ENCODE measurements around the gene ACOT13. TPM values are rescaled to one million over a fixed set of nuclear protein-coding genes. Genes with fewer than 3 reads are reported as not detected.

Gene ACOT13
- total RNA-seq, 1 experiment from 2014 or later = 33.5 TPM

DNA sequence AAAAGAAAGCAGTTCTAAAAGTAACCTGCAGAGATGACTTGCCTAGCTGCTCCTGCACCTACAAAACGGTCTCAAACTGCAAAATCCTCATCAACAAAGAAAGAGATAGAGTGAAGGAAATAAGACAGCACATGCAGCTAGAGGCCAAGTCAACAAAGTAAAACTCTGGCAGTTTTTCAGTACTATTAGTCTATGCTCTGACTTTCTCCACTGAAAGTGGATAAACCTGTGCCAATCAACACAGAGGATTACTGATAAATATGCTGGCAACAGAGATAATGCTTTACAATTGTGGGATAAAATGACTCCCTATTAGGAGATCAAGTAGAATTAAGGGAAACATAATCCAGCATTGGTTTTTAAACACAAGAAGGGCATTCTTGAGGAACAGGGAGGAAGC, 34.3 kb upstream of the ACOT13 start:
- H4K20me1 ChIP-seq (ENCODE audit: insufficient read depth) = no peaks in the 10 kb centered on the region
- ATAC-seq = no peak
- no peaks in the 10 kb centered on the region for H3K79me2 ChIP-seq (ENCODE audit: insufficient read depth, low read length)
- H3K36me3 ChIP-seq (ENCODE audit: control insufficient read depth in 1 of 2, insufficient read depth in 2 of 2, low read length in 2 of 2) = no peaks in the 10 kb centered on the region
- no TSS peak for BruUV-seq (replicated peaks)
- H3K27ac ChIP-seq (ENCODE audit: low read depth, low read length) = no peak overlapping the region
- H2AFZ ChIP-seq (ENCODE audit: low read depth, low read length, poor library complexity, severe bottlenecking) = no peak overlapping the region
- no peak overlapping the region for H3K4me3 ChIP-seq (replicated peaks in 1 of 2; ENCODE audit: low read depth in 1 of 2, low read length in 2 of 2)
- H3K4me2 ChIP-seq (ENCODE audit: low read length) = no peak overlapping the region
- no peaks in the 10 kb centered on the region for H3K27me3 ChIP-seq (ENCODE audit: insufficient read depth, low read length)
- H3K9me3 ChIP-seq (ENCODE audit: control insufficient read depth in 1 of 2, insufficient read depth in 1 of 2, low read depth in 1 of 2, low read length in 2 of 2) = no peaks in the 10 kb centered on the region
- ChIA-PET CTCF (no interaction called here), POLR2A (no interaction called here), RAD21 (ENCODE audit: low non-redundant PET in 1 of 2, low total read pairs in 2 of 2, uncharacterized antibody in 2 of 2, unreplicated experiment in 2 of 2) (no interaction called here)
- H3K4me1 ChIP-seq (ENCODE audit: control insufficient read depth in 1 of 2, insufficient read depth in 2 of 2, low read length in 2 of 2) = no peaks in the 10 kb centered on the region
- intact Hi-C loops (cut with micrococcal nuclease) = no loop called here
- no peak overlapping the region for H3K9ac ChIP-seq (ENCODE audit: low read length)
- DNase-seq (ENCODE audit: low read depth, low spot score) = no peak
- TF ChIP-seq ELF1 (IDR thresholded peaks at IDR 0.05; ENCODE audit: borderline replicate concordance, low read depth) (no peak), ZNF274 (IDR thresholded peaks at IDR 0.05; ENCODE audit: low read depth, low read length) (no peak), CBX3 (IDR thresholded peaks at IDR 0.05; ENCODE audit: low read depth) (no peak)
- TF ChIP-seq, protein P1, sequence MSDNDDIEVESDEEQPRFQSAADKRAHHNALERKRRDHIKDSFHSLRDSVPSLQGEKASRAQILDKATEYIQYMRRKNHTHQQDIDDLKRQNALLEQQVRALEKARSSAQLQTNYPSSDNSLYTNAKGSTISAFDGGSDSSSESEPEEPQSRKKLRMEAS (IDR thresholded peaks at IDR 0.05) = no peak
- H3K9me2 ChIP-seq (ENCODE audit: insufficient read depth) = no peaks in the 10 kb centered on the region

DNA sequence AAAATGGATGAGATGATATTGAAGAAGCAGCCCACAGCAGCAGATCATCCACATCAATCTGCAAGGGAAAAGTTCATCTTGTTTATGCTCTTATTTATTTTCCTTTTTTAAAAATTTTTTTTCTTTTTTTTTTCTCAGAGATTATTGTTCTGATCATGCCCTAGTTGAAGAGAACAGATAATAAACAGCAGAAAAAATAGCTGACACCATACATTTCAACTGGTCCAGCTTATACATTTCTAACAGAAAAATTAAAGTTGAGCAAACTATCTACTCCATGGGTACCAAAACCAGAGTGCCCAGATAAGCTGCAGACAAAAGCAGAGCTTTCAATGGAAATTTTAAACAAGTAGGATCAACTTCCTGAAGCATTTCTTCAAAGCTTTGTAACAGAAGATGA, 30.2 kb upstream of the ACOT13 start:
- H3K27ac ChIP-seq (ENCODE audit: low read depth, low read length) = no peak overlapping the region
- no peaks in the 10 kb centered on the region for H3K36me3 ChIP-seq (ENCODE audit: control insufficient read depth in 1 of 2, insufficient read depth in 2 of 2, low read length in 2 of 2)
- no peak for ATAC-seq
- H4K20me1 ChIP-seq (ENCODE audit: insufficient read depth) = no peaks in the 10 kb centered on the region
- H3K4me3 ChIP-seq (replicated peaks in 1 of 2; ENCODE audit: low read depth in 1 of 2, low read length in 2 of 2) = no peak overlapping the region
- intact Hi-C loops (cut with micrococcal nuclease) = no loop called here
- POLR2A ChIA-PET = no interaction called here
- no peaks in the 10 kb centered on the region for H3K9me2 ChIP-seq (ENCODE audit: insufficient read depth)
- RAD21 ChIA-PET (ENCODE audit: low non-redundant PET in 1 of 2, low total read pairs in 2 of 2, uncharacterized antibody in 2 of 2, unreplicated experiment in 2 of 2) = no interaction called here
- no peak overlapping the region for H3K4me2 ChIP-seq (ENCODE audit: low read length)
- H3K9ac ChIP-seq (ENCODE audit: low read length) = no peak overlapping the region
- CTCF ChIA-PET = no interaction called here
- H3K79me2 ChIP-seq (ENCODE audit: insufficient read depth, low read length) = no peaks in the 10 kb centered on the region
- 0 out of 4 replicates have a peak, but pooled peaks cover 0 to 3% of the 10 kb centered on the region in 2 experiments for H3K9me3 ChIP-seq (ENCODE audit: control insufficient read depth in 1 of 2, insufficient read depth in 1 of 2, low read depth in 1 of 2, low read length in 2 of 2)
- H3K27me3 ChIP-seq (ENCODE audit: insufficient read depth, low read length) = no peaks in the 10 kb centered on the region
- DNase-seq (ENCODE audit: low read depth, low spot score) = no peak
- no TSS peak for BruUV-seq (replicated peaks)
- no peak overlapping the region for H2AFZ ChIP-seq (ENCODE audit: low read depth, low read length, poor library complexity, severe bottlenecking)
- H3K4me1 ChIP-seq (ENCODE audit: control insufficient read depth in 1 of 2, insufficient read depth in 2 of 2, low read length in 2 of 2) = no peaks in the 10 kb centered on the region
- TF ChIP-seq EZH2 (IDR thresholded peaks at IDR 0.05) (no peak), FOSL1 (IDR thresholded peaks at IDR 0.05; ENCODE audit: low read depth) (no peak), YY1 (IDR thresholded peaks at IDR 0.05; ENCODE audit: extremely low read depth, insufficient replicate concordance, low read depth, low read length) (no peak), ZNF274 (IDR thresholded peaks at IDR 0.05; ENCODE audit: low read depth, low read length) (no peak), POLR2A (IDR thresholded peaks at IDR 0.05; ENCODE audit: borderline replicate concordance, extremely low read depth, insufficient read depth, insufficient read length) (no peak), RAD21 (IDR thresholded peaks at IDR 0.05; ENCODE audit: low read depth) (no peak), EGR1 (IDR thresholded peaks at IDR 0.05; ENCODE audit: low read depth) (no peak), CBX3 (IDR thresholded peaks at IDR 0.05; ENCODE audit: low read depth) (no peak), JUND (IDR thresholded peaks at IDR 0.05) (no peak), SRF (IDR thresholded peaks at IDR 0.05; ENCODE audit: low read depth) (no peak)
- TF ChIP-seq, protein P2, sequence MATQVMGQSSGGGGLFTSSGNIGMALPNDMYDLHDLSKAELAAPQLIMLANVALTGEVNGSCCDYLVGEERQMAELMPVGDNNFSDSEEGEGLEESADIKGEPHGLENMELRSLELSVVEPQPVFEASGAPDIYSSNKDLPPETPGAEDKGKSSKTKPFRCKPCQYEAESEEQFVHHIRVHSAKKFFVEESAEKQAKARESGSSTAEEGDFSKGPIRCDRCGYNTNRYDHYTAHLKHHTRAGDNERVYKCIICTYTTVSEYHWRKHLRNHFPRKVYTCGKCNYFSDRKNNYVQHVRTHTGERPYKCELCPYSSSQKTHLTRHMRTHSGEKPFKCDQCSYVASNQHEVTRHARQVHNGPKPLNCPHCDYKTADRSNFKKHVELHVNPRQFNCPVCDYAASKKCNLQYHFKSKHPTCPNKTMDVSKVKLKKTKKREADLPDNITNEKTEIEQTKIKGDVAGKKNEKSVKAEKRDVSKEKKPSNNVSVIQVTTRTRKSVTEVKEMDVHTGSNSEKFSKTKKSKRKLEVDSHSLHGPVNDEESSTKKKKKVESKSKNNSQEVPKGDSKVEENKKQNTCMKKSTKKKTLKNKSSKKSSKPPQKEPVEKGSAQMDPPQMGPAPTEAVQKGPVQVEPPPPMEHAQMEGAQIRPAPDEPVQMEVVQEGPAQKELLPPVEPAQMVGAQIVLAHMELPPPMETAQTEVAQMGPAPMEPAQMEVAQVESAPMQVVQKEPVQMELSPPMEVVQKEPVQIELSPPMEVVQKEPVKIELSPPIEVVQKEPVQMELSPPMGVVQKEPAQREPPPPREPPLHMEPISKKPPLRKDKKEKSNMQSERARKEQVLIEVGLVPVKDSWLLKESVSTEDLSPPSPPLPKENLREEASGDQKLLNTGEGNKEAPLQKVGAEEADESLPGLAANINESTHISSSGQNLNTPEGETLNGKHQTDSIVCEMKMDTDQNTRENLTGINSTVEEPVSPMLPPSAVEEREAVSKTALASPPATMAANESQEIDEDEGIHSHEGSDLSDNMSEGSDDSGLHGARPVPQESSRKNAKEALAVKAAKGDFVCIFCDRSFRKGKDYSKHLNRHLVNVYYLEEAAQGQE (IDR thresholded peaks at IDR 0.05; ENCODE audit: low read depth) = no peak
- TF ChIP-seq, protein P3, sequence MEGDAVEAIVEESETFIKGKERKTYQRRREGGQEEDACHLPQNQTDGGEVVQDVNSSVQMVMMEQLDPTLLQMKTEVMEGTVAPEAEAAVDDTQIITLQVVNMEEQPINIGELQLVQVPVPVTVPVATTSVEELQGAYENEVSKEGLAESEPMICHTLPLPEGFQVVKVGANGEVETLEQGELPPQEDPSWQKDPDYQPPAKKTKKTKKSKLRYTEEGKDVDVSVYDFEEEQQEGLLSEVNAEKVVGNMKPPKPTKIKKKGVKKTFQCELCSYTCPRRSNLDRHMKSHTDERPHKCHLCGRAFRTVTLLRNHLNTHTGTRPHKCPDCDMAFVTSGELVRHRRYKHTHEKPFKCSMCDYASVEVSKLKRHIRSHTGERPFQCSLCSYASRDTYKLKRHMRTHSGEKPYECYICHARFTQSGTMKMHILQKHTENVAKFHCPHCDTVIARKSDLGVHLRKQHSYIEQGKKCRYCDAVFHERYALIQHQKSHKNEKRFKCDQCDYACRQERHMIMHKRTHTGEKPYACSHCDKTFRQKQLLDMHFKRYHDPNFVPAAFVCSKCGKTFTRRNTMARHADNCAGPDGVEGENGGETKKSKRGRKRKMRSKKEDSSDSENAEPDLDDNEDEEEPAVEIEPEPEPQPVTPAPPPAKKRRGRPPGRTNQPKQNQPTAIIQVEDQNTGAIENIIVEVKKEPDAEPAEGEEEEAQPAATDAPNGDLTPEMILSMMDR (IDR thresholded peaks at IDR 0.05 in 2 of 3, conservative IDR thresholded peaks at IDR 0.05 in 1 of 3; ENCODE audit: borderline replicate concordance in 1 of 3, insufficient read depth in 1 of 3, low read depth in 2 of 3, low read length in 2 of 3) = no peak
- TF ChIP-seq, protein P4, sequence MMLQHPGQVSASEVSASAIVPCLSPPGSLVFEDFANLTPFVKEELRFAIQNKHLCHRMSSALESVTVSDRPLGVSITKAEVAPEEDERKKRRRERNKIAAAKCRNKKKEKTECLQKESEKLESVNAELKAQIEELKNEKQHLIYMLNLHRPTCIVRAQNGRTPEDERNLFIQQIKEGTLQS (IDR thresholded peaks at IDR 0.05) = no peak
